ENCODE results near the gene HPSE2.

- TF ChIP-seq CTCF (IDR thresholded peaks at IDR 0.05) (no peak), GABPA (IDR thresholded peaks at IDR 0.05; ENCODE audit: low read depth) (no peak), GATA2 (CRISPR knock-in tag; IDR thresholded peaks at IDR 0.05) (no peak), RFX5 (IDR thresholded peaks at IDR 0.05; ENCODE audit: low read length) (no peak)
Observed at GRCh38 chr10:98950106-98950505, 285.5 kb downstream of the HPSE2 start.

Data from SK-N-SH (cell line).